ENCODE results near the gene TNXB.

The TNXB gene

DNA sequence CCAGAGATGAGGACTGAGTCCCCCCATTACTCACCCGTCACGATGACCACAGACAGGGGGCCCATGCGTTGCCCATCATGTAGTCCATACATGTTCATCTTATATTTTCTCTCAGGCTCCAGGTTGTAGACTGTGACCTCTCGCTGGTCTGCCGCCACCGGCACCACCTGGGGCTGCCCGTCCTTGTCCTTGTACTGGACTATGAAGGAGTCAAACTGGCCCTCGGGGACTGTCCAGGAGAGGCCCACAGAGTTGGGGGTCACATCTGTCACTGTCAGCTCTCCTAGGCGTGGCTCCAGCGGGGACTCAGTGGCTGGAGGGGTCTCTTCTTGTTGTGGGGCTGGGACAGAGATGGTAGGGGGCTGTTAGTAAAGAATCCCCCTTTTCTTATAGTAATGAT lies 35.5 kb downstream of the TNXB start:
- H3K4me3 ChIP-seq (ENCODE audit: low read depth, low read length, poor library complexity, severe bottlenecking), result no peak overlapping the region
- no peak overlapping the region for H2AFZ ChIP-seq (ENCODE audit: low read length)
- no peaks in the 10 kb centered on the region for H3K4me1 ChIP-seq (ENCODE audit: insufficient read depth, low read length, severe bottlenecking)
- no peaks in the 10 kb centered on the region for H3K79me2 ChIP-seq (ENCODE audit: insufficient read depth, low read length)
- H3K9me3 ChIP-seq (ENCODE audit: low read length), result no peaks in the 10 kb centered on the region
- no peaks in the 10 kb centered on the region for H4K20me1 ChIP-seq (ENCODE audit: insufficient read depth, low read length)
- no peaks in the 10 kb centered on the region for H3K9me2 ChIP-seq (ENCODE audit: low read depth, low read length)
- TF ChIP-seq EZH2 (IDR thresholded peaks at IDR 0.05; ENCODE audit: borderline replicate concordance, low read length), result no peak
- TF ChIP-seq, protein P1, sequence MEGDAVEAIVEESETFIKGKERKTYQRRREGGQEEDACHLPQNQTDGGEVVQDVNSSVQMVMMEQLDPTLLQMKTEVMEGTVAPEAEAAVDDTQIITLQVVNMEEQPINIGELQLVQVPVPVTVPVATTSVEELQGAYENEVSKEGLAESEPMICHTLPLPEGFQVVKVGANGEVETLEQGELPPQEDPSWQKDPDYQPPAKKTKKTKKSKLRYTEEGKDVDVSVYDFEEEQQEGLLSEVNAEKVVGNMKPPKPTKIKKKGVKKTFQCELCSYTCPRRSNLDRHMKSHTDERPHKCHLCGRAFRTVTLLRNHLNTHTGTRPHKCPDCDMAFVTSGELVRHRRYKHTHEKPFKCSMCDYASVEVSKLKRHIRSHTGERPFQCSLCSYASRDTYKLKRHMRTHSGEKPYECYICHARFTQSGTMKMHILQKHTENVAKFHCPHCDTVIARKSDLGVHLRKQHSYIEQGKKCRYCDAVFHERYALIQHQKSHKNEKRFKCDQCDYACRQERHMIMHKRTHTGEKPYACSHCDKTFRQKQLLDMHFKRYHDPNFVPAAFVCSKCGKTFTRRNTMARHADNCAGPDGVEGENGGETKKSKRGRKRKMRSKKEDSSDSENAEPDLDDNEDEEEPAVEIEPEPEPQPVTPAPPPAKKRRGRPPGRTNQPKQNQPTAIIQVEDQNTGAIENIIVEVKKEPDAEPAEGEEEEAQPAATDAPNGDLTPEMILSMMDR (IDR thresholded peaks at IDR 0.05; ENCODE audit: low read length), result no peak
- H3K4me2 ChIP-seq (ENCODE audit: low read length), result no peak overlapping the region
- no peak overlapping the region for H3K9ac ChIP-seq (ENCODE audit: low read length)
- H3K27ac ChIP-seq (ENCODE audit: low read depth, low read length, poor library complexity, severe bottlenecking), result no peak overlapping the region
- peaks cover 6% of the 10 kb centered on the region; the same call in 1 of the 2 replicates for H3K27me3 ChIP-seq (ENCODE audit: insufficient read depth, low read length)
- H3F3A ChIP-seq (ENCODE audit: insufficient read depth, low read length), result no peaks in the 10 kb centered on the region
- no peaks in the 10 kb centered on the region for H3K36me3 ChIP-seq (ENCODE audit: insufficient read depth, low read length)

DNA sequence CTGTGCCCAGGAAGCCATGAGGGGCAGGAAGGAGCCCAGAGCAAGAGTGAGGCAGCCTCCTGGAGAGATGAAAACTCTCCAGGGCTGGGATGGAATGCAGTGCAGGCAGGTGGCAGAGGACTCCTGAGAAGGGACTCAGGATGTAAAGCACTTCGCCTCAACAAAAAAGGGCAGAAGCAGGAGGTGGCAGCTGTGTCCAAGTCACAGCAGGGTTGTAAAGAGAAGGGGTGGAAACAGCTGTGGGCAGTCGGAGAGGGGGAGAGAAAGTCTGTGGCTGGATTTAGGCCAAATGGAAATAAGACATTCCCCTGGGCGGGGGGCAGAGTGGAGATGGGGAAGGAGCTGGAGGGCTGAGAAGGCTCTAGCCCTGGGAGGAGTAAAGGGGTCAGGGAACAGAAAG lies 36.0 kb downstream of the TNXB start:
- Histone ChIP-seq H2AFZ (ENCODE audit: low read length) (no peak overlapping the region), H3K36me3 (ENCODE audit: insufficient read depth, low read length) (no peaks in the 10 kb centered on the region), H3K4me2 (ENCODE audit: low read length) (no peak overlapping the region), H3K9ac (ENCODE audit: low read length) (no peak overlapping the region), H3K9me3 (ENCODE audit: low read length) (no peaks in the 10 kb centered on the region), H3K4me1 (ENCODE audit: insufficient read depth, low read length, severe bottlenecking) (no peaks in the 10 kb centered on the region), H3F3A (ENCODE audit: insufficient read depth, low read length) (no peaks in the 10 kb centered on the region), H3K4me3 (ENCODE audit: low read depth, low read length, poor library complexity, severe bottlenecking) (no peak overlapping the region), H4K20me1 (ENCODE audit: insufficient read depth, low read length) (no peaks in the 10 kb centered on the region), H3K9me2 (ENCODE audit: low read depth, low read length) (no peaks in the 10 kb centered on the region), H3K79me2 (ENCODE audit: insufficient read depth, low read length) (no peaks in the 10 kb centered on the region), H3K27ac (ENCODE audit: low read depth, low read length, poor library complexity, severe bottlenecking) (no peak overlapping the region), H3K27me3 (ENCODE audit: insufficient read depth, low read length) (peaks cover 6% of the 10 kb centered on the region; the same call in 1 of the 2 replicates)
- TF ChIP-seq, protein P1 (IDR thresholded peaks at IDR 0.05; ENCODE audit: low read length), result no peak
- TF ChIP-seq EZH2 (IDR thresholded peaks at IDR 0.05; ENCODE audit: borderline replicate concordance, low read length), result no peak

DNA sequence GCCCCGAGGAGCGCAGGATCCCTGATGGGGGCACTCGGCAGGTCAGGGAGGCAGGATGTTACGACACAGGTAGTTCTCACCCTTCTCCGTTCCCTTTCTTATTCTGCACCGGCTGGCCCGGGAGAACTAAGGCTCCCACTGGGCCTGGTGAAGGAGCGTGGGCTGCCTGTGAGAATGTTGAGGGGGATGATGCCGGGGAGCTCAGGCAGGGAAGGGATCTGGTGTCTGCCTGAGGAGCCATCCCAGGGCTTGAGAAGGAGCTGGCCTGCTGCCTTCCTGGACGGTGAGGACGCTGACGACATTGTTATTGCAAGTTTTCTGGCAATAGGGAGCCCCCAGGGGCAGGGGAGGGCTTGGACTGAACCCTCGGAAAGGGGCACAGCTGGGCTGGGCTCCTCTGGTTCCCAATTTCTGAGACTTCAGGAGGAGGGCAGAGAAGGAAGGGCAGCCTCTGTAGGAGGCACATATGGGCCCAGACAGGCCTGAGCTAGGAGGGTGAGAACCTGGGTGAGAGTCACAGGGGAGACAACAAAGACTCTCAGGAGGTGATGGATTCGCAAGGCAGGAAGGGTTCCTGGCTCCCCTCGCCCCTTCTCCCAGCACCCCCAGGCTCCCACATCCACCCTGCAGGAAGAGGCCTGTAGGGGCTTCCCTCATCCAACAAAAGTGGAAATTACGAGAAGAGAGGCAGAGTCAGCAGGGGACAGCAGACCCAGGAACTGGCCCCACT lies 38.2 kb downstream of the TNXB start:
- H2AFZ ChIP-seq (ENCODE audit: low read length), result no peak overlapping the region
- no peaks in the 10 kb centered on the region for H3K36me3 ChIP-seq (ENCODE audit: insufficient read depth, low read length)
- no peak overlapping the region for H3K4me3 ChIP-seq (ENCODE audit: low read depth, low read length, poor library complexity, severe bottlenecking)
- H3F3A ChIP-seq (ENCODE audit: insufficient read depth, low read length), result no peaks in the 10 kb centered on the region
- no peaks in the 10 kb centered on the region for H3K79me2 ChIP-seq (ENCODE audit: insufficient read depth, low read length)
- no peak overlapping the region for H3K4me2 ChIP-seq (ENCODE audit: low read length)
- H4K20me1 ChIP-seq (ENCODE audit: insufficient read depth, low read length), result no peaks in the 10 kb centered on the region
- H3K9ac ChIP-seq (ENCODE audit: low read length), result no peak overlapping the region
- H3K27me3 ChIP-seq (ENCODE audit: insufficient read depth, low read length), result no peaks in the 10 kb centered on the region
- H3K4me1 ChIP-seq (ENCODE audit: insufficient read depth, low read length, severe bottlenecking), result no peaks in the 10 kb centered on the region
- H3K9me2 ChIP-seq (ENCODE audit: low read depth, low read length), result no peaks in the 10 kb centered on the region
- H3K27ac ChIP-seq (ENCODE audit: low read depth, low read length, poor library complexity, severe bottlenecking), result no peak overlapping the region
- no peaks in the 10 kb centered on the region for H3K9me3 ChIP-seq (ENCODE audit: low read length)
- TF ChIP-seq, protein P1 (IDR thresholded peaks at IDR 0.05; ENCODE audit: low read length), result no peak
- no peak for TF ChIP-seq EZH2 (IDR thresholded peaks at IDR 0.05; ENCODE audit: borderline replicate concordance, low read length)
